ENCODE results near the gene STK32C. TPM values are rescaled to one million over a fixed set of nuclear protein-coding genes. Genes with fewer than 3 reads are reported as not detected.
A peak's percentile ranks its signal among the peaks of the same experiment; 100 is the strongest.

Gene STK32C
- total and polyA plus RNA-seq, 2 of the 4 experiments (the other 2 are of a cell fraction) = 5.0 to 8.3 TPM

GRCh38 chr10:132172091-132173066 lies 135.4 kb downstream of the STK32C start:
- Histone ChIP-seq H3K9me3 (ENCODE audit: control insufficient read depth, insufficient read depth, low read length) (no peaks in the 10 kb centered on the region; the same call in 1 of the 2 replicates), H4K20me1 (ENCODE audit: insufficient read depth, low read length) (no peaks in the 10 kb centered on the region; the same call in 1 of the 2 replicates), H2BK20ac (ENCODE audit: low read depth, low read length) (no peak overlapping the region), H3K9me1 (ENCODE audit: insufficient read depth, low read length) (no peaks in the 10 kb centered on the region), H3K4me3 (ENCODE audit: insufficient read depth, low read depth, low read length) (no peak overlapping the region), H3K79me1 (ENCODE audit: low read depth in 1 of 2, low read length in 2 of 2) (no peaks in the 10 kb centered on the region), H3K27me3 (ENCODE audit: control insufficient read depth, insufficient read depth, low read length) (peaks cover 29% of the 10 kb centered on the region), H3K9ac (ENCODE audit: low read depth, low read length) (no peak overlapping the region), H4K5ac (ENCODE audit: low read depth, low read length) (no peak overlapping the region), H2AFZ (replicated peaks; ENCODE audit: low read length, poor library complexity) (peak overlapping the region; percentile 21), H3K4ac (ENCODE audit: low read depth, low read length) (no peak overlapping the region), H2AK5ac (ENCODE audit: low read depth, low read length) (no peak overlapping the region), H3K56ac (ENCODE audit: extremely low read depth, insufficient read depth, low read length) (no peak overlapping the region), H3K36me3 (ENCODE audit: control insufficient read depth, insufficient read depth, low read length) (no peaks in the 10 kb centered on the region), H3K14ac (replicated peaks; ENCODE audit: low read depth, low read length) (no peak overlapping the region), H2BK5ac (ENCODE audit: low read depth, low read length, poor library complexity, severe bottlenecking) (no peak overlapping the region), H3K4me2 (ENCODE audit: low read depth, low read length) (no peak overlapping the region), H2AK9ac (replicated peaks; ENCODE audit: low read depth, low read length, poor library complexity) (no peak overlapping the region), H2BK120ac (ENCODE audit: low read depth, low read length) (no peak overlapping the region), H3K18ac (ENCODE audit: low read depth, low read length) (no peak overlapping the region), H3K4me1 (ENCODE audit: control insufficient read depth, insufficient read depth, low read length) (no peaks in the 10 kb centered on the region), H4K8ac (ENCODE audit: low read depth in 2 of 2, low read length in 2 of 2) (no peak overlapping the region), H4K91ac (ENCODE audit: insufficient read depth, low read depth, low read length) (no peak overlapping the region), H3K23ac (ENCODE audit: low read depth, low read length) (no peak overlapping the region), H3K27ac (ENCODE audit: insufficient read depth, low read length) (no peak overlapping the region), H2BK15ac (ENCODE audit: low read depth, low read length) (no peak overlapping the region)
- in situ Hi-C loops (cut with MboI; ENCODE audit: low sequenced_read_pairs) = no loop called here
- POLR2A ChIA-PET (ENCODE audit: unreplicated experiment) = no interaction called here
- WGBS, 2 experiments (ENCODE audit: extremely low coverage in 2 of 2, insufficient read length in 1 of 2) = 48% methylated on average over 5 of the region's 26 CpGs; no CpG with 5 or more reads in 1 of the 2 experiments
- ATAC-seq (ENCODE audit: low read depth) (no peak; the same call in 1 of the 2 replicates), DNase-seq (no peak)
- TF ChIP-seq USF2 (IDR thresholded peaks at IDR 0.05; ENCODE audit: low read depth, low read length) (no peak), CTCF (conservative IDR thresholded peaks at IDR 0.05; ENCODE audit: low read depth, low read length) (no peak), RAD21 (IDR thresholded peaks at IDR 0.05; ENCODE audit: low read length) (no peak), MAFK (IDR thresholded peaks at IDR 0.05; ENCODE audit: low read depth, low read length) (no peak), SMC3 (IDR thresholded peaks at IDR 0.05; ENCODE audit: low read depth, low read length) (no peak), CHD1 (IDR thresholded peaks at IDR 0.05; ENCODE audit: low read depth, low read length) (no peak), CEBPB (IDR thresholded peaks at IDR 0.05; ENCODE audit: low read depth, low read length) (no peak), NFE2L2 (IDR thresholded peaks at IDR 0.05; ENCODE audit: low read depth, low read length) (no peak), MAZ (IDR thresholded peaks at IDR 0.05; ENCODE audit: borderline replicate concordance, low read depth, low read length) (no peak), FOS (IDR thresholded peaks at IDR 0.05; ENCODE audit: low read depth, low read length) (no peak), POLR2A (IDR thresholded peaks at IDR 0.05; ENCODE audit: low read depth, low read length) (no peak), BHLHE40 (IDR thresholded peaks at IDR 0.05; ENCODE audit: low read depth, low read length) (no peak)
- CTCF ChIA-PET = no interaction called here
- BruUV-seq (replicated peaks) = no TSS peak
- dilution Hi-C loops (cut with HindIII; ENCODE audit: low sequenced_read_pairs, unreplicated experiment) = no loop called here
- intact Hi-C loops (cut with micrococcal nuclease) = no loop called here
